GM12891 (cell line): ENCODE measurements around the gene TBX1.

Experiments used
- DNase-seq: peaks from one replicate; pipeline ENCODE4 v3.0.0; 2011; ENCODE audit warnings: low spot score; ENCODE audit not compliant: insufficient read length
- FAIRE-seq: peaks from 2 replicates; lab custom pipeline; 2011; peaks lifted over from hg19 to GRCh38; lab: Jason Lieb, UNC
- PAX5 ChIP-seq: IDR thresholded peaks from 2 replicates; pipeline ENCODE4 v1.6.1; 2011; ENCODE audit warnings: low read length, moderate library complexity, mild to moderate bottlenecking; ENCODE audit not compliant: insufficient read depth, severe bottlenecking
- POLR2A ChIP-seq: IDR thresholded peaks from 2 replicates; pipeline ENCODE4 v1.6.1; 2011; ENCODE audit warnings: low read depth, low read length, control low read depth
- POLR2AphosphoS5 ChIP-seq: IDR thresholded peaks from 2 replicates; pipeline ENCODE4 v1.6.1; 2011; ENCODE audit warnings: low read depth, low read length, control low read depth
- POU2F2 ChIP-seq: IDR thresholded peaks from 2 replicates; pipeline ENCODE4 v1.6.1; 2011; ENCODE audit warnings: low read depth, mild to moderate bottlenecking, control low read depth, low read length, moderate library complexity
- SPI1 ChIP-seq: IDR thresholded peaks from 2 replicates; pipeline ENCODE4 v1.6.1; 2011; ENCODE audit warnings: low read depth, low read length, control low read depth
- TAF1 ChIP-seq: IDR thresholded peaks from 2 replicates; pipeline ENCODE4 v1.6.1; 2011; ENCODE audit warnings: low read depth, low read length, control low read depth

Gene TBX1

DNA sequence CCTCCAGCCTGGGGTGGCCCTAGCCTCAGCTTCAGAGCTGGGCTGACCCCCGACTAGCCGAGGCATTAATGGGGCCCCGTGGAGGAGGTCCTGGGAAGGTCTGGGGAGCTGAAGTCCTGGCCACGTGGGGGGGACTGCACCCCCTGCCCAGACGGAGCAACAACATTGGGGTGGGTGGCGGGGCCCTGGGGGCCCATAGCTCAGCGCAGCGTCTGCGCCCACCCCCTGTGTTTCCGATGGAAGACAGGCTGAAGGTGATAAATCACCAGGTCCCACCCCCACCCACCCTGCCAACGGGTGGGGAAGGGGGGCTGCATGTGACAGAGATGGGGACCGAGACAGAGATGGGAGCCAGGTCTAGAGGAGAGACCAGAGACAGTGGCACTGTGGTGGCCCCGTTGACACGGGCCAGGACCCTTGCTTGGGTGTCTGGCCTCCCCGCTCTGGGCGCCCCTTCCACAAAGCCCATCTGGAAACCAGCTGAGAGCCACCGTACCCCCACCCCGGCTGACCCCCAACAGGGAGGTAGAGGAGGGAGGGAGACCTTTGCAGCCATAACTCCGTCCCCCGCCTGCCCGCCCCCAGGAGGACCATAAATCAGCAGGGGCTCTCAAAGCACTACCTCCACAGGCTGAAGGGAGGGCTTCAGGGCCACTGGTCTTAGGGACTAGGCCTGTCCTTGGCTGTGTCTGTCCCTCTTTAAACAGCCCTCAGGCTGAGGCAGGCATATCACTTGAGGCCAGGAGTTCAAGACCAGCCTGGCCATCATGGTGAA lies 29.0 kb upstream of the TBX1 start:
- DNase-seq (no peak), FAIRE-seq (no peak)
- TF ChIP-seq SPI1: no peak

DNA sequence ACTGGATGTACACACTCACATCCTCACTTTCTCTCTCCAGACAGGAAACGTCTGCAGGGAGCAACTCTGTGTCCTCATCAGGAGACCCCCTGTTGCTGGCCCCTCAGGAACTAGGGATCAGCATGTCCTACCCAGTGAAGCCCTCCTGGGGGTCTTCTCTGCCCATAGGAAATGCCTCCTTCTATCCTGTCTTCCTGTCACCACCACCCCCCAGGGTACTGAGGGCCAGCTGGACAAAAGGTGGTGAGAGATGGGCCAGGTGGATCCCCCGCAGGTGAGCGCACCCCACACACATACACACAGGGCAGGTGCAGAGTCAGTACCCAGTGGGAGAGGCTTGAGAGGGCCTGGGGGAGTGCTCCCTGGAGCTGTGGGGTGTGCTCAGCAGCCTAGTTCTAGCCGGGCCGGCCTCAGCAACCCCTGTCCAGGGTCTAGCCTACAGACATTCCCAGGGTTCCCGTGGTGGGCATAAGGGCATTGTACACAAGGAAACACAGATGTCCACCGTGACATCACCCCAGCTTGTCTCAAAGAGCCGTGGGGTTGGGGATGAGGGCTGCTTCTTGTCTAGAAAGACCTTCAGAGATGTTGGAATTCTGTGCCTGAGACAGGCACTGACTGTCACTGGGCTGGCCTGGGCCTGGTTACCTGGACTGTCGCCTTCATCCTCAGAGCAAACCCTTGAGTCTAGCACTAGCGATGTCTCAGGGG lies 28.0 kb upstream of the TBX1 start:
- FAIRE-seq (no peak), DNase-seq (no peak)
- TF ChIP-seq POU2F2 (no peak), POLR2AphosphoS5 (no peak), PAX5 (no peak), SPI1 (no peak), TAF1 (no peak), POLR2A (no peak)

DNA sequence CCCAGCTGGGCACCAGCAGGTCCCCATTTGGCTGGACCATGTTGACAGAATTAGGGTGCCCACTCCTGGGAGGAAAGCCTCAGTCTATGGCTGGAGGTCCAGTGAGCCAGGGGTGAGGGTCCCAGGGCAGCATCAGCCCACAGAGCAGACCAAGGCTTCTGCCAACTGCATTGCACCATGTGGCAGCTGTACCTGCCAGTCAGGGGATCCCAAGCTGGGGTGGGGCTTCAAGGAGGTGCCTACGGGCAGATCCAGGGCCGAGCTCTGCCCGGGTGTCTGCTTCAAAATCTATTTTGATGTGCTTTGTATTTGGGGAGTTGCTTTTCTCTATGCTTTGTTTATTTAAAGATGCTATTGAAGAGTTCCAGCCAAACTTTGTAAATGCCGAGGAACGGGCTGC lies 26.8 kb upstream of the TBX1 start:
- DNase-seq (no peak), FAIRE-seq (no peak)
- no peak for TF ChIP-seq POLR2AphosphoS5
- no peak for TF ChIP-seq POLR2A
- no peak for TF ChIP-seq PAX5
- no peak for TF ChIP-seq TAF1
- TF ChIP-seq SPI1: no peak

DNA sequence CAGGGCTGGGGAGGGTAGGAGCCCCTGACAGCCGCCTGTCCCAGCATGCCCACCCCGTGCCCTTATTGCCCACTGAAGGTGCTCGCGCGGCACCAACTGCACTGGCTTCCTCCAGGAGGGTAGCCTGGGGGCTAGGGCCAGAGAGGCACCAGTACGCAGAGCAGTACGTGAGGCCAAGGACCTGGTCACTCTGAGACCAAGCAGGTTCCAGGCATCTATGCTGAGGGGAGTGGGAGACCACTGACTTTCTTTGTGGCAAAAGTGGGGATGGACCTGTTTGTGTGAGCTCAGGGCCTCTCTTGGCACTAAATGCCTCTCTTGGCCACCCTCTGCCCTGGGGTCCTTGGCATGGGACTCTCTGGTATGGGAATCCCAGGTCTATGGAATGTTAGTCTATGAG lies 26.4 kb upstream of the TBX1 start:
- FAIRE-seq (no peak), DNase-seq (no peak)
- TF ChIP-seq POU2F2 (no peak), POLR2AphosphoS5 (no peak), PAX5 (no peak), TAF1 (no peak), SPI1 (no peak), POLR2A (no peak)

DNA sequence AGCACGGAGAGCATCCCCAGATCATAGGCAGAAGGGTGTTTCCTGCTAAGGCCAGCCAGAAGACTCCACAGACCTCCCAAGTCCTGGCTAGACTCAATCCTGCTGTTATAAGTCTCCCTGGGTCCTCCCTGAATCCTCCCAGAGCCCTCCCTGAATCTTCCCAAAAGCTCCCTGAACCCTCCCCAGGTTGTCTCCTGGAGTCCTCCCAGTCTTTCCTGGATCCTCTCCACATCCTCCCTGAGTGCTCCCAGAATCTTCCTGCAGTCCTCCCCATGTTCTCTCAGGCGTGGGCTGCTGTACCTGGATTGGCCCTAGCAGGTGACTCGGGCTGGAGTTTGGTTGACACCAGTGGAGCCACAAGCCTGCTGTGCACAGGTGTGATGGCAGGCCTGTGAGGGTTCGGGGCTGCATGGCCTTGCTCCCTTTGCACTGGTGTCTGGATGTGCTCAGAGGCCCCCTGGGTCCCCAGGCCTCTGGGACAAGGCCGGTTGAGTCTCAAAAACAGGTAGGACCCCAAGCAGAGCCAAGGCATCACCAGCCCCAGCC lies 25.7 kb upstream of the TBX1 start:
- FAIRE-seq (no peak), DNase-seq (no peak)
- TF ChIP-seq SPI1 (no peak), TAF1 (no peak), PAX5 (no peak), POLR2AphosphoS5 (no peak), POLR2A (no peak), POU2F2 (no peak)

DNA sequence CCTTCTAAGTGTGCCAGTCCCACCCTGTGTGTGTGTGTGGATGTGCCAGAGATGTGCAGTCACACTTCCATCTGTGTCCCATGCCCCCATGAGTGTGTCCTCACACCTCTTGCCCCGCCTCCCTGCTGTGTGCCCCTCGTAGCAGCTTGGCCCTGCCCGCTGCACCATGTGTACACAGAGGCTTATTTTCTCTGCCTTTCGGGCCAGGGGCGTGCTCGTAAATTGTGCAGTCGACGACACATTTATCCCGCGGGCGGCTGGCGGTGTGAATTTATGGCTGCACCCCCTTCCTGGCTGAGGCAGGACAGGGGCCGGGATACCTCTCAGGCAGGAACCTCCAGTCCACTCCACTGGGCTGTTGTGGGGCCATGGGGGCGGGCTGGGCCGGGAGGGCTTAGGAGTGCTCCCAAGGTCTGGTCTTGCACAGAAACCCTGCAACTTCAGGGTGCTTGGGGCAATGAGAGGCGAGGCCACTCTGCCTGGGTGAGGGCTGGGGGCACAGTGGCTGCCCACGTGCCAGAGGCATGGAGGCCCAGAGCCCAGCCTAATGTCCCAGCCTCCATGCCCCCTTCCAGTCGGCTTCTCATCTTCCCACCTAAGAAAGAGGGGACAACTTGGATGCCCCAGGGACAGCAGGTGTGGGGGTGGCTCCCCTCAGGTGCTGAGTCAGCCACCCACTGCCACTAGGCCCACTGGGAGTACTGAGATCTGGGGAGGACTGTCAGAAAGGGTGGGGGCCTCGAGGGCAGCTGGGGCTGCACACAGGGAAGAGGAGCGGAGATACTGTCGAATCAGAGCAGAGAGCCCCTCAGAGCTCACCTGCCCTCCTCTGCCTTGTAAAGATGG lies 24.7 kb upstream of the TBX1 start:
- DNase-seq: no peak
- TF ChIP-seq TAF1 (no peak), POU2F2 (no peak)
- no peak for FAIRE-seq

DNA sequence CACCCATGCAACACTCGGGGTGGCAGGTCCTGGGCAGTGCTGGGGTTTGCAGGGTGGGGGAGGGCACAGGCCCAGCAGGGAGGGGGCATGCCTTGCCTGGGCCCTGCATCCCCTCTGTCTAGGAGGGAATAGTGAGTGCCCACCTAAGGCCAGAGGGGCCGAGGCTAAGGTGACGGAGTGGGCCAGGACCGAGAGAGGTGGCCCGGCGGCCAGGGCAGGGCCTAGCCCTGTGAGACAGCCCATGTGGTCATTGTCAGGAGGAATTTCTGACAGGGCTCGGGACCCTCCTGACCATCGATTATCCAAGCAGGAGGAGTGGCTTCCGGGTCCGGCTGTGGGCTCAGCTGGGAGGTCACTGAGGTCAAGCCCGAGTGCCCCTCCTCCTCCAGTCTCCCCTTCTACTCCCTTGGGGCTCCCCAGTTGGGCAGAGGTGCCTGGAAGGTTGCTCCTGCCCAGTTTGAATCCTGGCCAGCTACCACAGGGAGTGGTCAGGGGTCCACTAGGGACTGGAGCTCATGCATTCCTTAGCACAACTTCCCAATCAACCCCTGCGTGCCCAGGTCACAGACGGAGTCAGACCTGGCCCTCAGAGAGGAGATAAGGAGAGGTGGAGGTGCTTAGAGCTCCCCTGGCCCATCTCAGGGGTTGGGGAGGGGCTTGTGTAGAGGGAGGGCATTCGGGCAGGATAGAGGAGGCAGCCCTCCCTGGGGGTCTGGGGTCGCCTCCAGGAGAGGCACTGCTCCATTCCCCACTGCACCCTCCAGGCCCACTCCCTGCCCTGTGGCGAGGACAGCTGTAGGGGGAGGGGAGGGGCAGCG lies 22.5 kb upstream of the TBX1 start:
- no peak for FAIRE-seq
- TF ChIP-seq POLR2A (no peak), POU2F2 (no peak)
- no peak for DNase-seq

DNA sequence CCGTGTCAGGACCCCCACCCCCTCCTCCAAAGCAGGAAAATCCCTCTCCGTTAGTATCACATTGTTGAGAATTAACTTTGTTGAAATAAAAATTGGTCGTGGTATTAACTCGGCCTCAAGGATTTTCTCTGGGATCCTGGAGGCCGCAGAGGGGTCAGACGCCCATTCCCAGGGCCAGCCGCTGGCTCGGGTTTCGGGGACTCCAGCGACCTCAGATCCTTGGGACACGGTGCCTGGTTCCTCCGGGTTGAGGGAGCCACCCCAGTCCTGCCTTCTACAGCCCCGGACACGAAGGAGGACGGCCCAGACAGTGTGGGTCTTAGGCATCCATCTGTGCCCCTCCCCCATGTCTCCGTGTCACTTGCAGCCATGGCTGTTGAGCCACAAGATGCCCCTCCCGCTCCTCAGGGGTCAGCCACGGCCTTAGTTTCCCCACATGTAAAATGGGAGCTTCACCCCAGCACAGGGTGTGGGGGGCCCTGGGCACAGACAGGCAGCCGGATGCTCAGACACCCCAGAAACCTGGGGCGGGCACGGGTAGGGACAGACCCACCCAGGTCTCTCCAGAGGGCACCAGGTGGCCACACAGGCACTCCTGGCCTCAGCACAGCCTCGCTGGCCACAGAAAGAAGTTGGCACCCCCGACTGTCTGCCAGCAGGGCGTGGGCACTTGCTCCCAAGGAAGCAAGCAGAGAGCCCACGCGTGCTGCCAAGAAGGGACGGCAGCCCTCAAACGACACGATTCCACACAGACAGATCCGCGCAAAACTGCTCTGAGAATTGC lies 21.7 kb upstream of the TBX1 start:
- DNase-seq (no peak), FAIRE-seq (no peak)
- no peak for TF ChIP-seq POLR2A
- no peak for TF ChIP-seq TAF1
- TF ChIP-seq POLR2AphosphoS5: no peak
- TF ChIP-seq PAX5: no peak
- TF ChIP-seq SPI1: no peak
- TF ChIP-seq POU2F2: no peak

DNA sequence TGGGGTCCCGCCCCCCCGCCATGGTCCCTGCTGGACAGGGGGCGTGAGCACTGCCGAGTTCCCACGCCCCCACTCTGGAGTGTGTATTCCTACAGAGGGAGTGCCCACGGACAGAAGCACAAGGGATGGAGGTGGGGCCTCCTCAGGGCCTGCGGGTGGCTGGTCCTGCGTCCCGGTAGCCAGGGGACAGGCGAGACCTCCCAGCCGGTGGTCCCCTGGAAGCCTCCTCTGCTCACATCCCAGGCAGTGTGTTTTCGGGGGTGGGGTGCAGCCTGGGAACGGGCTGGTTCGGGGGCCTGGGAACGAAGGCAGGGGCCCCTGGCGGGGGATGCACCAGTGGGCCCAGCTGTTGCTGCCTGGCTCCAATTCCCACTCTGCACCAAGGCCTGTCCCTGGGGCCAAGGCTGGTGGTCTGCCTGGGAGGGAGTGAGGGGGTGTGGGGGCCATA lies 21.1 kb upstream of the TBX1 start:
- TF ChIP-seq SPI1 (no peak), PAX5 (no peak), POU2F2 (no peak), POLR2A (no peak), TAF1 (no peak), POLR2AphosphoS5 (no peak)
- FAIRE-seq: no peak
- DNase-seq: no peak
